ENCODE results near the gene GBX1.

The GBX1 gene

DNA sequence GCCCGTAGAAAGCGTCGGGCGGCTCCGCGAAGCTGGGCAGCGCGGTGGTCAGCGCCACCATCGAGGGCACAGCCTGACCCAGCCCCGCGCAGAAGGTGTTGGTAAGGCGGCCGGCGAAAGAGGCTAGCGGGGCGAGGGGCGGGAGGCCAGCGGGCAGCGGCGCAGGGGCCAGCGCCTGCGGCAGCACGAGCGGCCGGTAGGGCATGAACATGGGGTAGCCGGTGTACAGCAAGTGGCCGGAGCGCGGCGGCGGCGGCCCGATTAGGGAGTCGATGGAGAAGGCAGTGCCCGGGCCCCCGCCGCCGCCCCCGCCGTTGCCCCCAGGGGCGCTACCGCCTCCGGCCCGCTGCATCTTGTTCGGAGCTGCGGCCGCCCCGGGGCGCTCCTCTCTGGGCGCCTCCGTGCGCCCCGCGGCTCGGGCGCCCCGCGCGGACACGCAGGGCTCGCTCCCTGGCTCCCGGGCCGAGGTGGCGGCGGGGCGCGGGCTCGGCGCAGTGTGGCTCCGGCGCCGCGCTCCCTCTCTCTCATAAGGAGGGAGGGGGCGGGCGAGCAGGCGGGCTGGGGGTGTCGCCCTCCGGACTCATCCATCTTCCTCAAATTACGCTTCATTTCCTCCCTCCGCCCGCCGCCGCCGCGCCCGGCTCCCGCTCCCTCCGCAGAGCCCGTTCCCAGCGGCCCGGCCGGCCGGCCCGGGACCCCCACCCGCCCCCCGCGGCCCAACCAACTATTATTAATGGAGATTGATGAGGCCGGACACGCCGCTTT lies at the start of gene GBX1:
TSS of gene GBX1 (minus strand) at position 498 of the 765 bp plus-strand sequence. CDS start at position 352, 146 bp downstream.
- FAIRE-seq: no peak

DNA sequence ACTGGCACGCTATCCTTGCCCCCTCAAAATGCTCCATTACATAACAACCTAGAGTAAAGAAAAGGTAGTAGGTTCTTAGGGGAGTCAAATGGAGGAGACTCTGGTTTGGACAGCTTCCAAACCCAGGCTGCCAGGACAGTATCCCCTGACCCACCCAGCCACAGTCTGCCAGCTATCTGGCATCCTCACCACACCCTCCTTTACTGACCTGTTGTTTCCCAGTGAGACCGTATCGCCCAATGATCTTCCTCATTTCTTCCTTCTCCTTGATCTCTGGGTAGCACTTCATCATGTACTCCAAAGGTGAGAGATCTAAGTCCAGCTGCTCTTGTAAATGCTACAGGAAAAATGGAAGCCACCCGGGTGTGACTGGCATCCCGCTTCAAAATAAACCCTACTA lies 47.9 kb upstream of the GBX1 start:
- no peak for FAIRE-seq

DNA sequence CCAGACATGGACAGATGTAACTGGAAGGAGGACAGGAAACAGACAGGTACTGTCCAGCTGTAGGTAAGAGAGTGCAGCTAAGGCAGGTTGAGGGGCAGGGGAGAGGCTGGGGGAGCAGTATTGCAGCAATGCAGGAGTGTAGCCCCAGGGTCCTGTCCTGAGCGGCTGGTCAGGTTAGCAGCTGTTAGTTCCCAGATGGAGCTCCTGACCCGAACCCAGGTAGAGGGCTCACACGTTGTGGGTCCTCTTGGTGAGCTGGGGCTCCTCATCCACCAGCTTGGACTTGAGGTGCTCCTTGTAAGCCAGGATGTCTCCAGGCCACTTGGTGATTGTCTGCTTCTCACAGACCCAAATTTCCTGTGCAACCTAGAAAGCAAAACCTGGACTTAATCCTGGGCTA lies 46.3 kb upstream of the GBX1 start:
- no peak for FAIRE-seq

DNA sequence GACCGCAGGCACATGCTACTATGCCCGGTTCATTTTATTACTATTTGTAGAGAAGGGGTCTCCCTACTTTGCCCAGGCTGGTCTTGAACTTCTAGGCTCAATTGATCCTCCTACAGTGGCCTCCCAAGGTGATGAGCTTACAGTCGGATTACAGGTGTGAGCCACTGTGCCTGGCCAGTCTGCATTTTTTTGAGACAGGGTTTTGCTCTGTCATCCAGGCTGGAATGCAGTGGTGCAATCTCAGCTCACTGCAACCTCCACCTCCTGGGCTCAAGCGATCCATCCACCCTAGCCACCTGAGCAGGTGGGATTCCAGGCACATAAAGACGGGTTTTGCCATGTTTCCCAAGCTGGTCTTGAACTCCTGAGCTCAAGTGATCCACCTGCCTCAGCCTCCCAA lies 45.1 kb upstream of the GBX1 start:
- no peak for FAIRE-seq

DNA sequence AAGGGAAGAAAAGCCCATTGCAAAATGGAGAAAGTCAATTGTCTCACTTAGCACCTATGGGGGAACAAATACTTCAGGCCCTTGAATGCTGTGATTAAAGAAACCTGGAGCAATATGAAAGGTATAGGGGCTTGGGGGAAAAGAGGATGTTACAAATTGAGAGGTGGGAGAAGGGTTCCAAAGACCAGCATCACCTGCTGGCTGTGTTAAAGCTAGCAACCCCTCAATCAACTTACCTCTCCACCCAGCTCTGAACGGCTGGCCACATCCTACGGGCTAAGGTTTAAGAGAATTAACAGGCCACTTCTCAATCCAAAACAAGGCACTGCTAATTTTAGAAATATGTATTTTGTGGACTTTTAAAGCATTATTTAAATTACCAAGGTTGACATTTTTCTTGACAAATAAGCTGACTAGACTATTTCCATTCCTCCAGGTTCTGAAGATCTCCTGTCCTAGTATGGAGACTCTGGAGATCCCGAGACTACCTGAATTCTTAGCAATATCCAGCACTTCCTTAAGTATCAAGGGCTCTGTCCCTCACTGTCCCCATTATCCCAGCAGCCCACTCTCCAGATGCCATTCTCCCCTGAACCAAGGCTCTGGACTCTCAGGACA lies 43.8 kb upstream of the GBX1 start:
- no peak for FAIRE-seq

DNA sequence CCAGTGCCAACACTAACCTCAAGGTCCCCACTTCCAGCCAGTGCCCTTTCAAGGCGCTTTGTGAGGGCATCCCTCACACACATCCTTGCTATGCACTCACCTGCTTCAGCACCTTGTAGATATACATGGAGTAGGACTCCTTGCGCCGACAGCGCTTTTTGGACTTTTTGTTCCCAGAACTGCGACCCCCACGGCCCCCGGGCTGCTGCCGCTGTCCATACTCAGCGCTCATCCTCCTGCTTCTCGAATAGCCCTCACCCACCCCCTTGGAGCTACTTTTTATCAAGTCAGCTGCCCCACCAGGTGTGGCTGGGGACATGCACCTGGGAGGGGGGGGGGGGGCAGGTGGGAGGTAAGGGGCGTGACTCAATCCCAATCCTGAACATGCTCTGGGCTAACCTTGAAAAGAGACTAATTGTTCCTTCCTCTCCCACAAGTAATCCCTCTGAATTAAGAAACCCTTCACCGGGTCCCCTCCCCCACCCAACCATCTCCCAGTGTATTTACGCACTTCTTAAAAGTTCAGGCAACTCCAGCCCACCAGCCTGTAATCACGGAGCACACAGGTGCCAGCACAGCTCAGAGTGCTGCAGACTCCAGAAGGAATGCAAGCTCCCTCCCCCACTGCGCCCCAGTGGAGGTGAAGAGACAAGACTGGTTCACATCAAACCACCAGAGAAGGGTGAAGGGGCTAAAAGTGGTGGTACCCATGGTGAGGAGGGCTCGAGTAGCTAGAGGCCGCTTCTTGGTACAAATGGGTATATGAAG lies 42.8 kb upstream of the GBX1 start, which contains the start of gene H2BK1:
TSS of gene H2BK1 (minus strand) at position 402 of the 768 bp plus-strand sequence. CDS start at position 232, 170 bp downstream.
- FAIRE-seq: no peak

DNA sequence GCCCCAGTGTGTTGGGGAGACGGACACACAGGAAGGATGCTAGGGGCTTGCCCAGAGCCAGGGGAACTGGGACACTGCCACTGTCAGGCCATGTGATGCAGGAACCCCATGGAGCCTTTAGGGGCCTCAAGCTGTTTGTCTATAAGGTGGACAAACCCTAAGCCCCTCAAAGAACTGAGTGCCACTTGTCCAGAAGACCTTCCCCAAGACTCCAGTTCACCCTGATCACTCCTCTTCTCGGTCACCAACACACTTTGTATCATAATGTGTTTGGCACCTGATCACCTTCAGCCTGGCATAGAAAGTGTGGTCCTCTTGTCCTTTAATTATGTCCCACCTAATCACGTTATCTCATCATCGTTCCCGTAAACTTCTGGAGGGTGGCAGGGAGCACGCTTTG lies 42.1 kb upstream of the GBX1 start:
- no peak for FAIRE-seq

DNA sequence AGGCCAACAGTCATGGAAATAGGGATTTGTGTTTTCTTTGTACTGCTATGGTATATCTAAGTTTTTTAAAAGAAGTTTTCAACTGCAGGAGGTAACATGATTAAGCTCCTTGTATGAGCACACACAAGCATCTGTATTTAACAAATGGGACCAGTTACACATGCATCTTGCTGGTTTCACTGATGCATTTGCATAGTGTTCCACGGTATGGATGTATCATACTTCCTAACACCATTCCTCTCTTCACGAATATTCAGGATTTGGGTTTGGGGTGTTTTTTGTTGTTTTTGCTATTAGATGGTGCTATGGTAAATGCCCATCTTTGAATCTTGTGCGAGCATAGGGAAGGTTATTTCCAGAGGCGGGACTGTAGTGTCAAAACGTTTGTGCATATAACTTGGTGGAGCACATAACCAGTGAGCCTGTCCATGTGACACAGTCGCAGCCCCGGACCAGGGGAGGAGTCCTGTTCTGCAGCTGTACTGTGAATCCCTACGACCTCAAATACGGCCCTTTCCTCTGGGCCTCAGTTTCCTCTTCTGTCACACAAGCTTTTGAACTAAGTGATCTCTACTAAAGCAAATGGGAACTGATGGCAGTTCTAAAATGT lies 40.9 kb upstream of the GBX1 start:
- no peak for FAIRE-seq

DNA sequence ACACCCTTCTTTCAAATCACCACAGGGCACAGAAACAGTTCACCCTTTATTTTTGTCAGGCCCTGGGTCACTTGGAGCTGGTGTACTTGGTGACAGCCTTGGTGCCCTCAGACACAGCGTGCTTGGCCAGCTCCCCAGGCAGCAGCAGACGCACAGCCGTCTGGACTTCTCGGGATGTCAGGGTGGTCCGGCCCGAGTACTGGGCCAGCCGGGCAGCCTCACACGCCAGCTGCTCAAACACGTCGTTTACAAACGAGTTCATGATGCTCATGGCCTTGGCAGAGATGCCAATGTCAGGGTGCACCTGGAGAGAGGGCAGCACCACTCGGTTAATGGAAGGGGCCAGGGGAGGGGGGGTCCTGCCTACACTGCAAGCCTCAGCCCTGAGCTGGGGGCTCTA lies 40.3 kb upstream of the GBX1 start:
- no peak for FAIRE-seq

DNA sequence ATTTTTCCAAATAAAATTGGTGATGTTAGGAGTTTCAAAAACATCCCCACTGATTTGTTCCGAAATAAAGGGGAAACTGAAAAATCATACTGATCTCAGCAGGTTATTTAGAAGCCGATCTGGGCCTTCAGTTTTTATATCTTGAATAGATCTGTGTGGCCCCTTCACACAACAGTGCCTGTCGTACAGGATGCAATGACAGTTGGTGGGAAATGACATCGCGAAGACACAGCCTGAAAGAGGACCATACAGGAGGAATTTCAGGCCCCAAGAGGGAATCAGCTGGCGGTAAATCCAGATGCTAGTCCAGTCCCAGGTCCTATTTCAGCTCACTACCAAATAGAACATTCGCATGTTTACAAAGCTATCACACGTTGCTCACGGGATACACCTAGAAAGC lies 39.8 kb upstream of the GBX1 start:
- FAIRE-seq: no peak

DNA sequence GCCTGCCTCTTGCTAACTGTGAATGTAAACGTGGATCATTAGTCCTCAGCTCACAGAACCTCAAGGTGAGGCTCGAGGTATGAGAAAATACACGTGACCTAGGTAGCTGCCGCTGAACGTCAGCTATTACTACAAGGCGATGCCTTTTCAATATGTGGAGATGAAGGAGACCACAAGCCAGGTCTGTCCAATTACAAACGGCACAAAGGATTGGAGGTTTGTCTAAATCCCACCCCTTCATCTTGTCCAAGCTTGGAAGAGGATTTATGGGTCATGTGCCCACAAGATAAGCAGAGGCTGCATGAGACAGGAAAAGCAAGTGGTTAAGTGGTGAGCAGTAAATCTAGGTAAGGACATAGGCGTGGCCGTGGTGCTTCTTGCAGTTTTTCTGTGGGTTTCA lies 39.4 kb upstream of the GBX1 start:
- FAIRE-seq: no peak

DNA sequence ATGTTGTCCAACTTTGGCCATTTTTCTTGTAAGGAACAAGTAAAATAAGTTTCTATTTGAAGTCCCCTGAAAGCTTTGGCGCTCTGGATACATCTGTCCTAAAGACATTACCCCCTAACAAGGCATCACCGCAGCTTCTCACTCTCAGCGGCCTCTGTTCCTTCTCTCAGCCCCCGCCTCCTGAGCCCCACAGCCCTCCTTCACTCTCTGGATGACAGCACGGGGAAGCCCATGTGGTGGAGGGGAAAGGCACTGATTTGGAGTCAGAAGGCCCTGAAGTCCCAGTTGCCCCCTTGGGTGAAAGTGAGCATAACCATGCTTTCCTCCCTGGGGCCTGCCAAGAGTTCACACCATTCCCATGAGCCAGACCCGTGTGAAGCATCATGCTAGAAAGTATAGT lies 38.2 kb upstream of the GBX1 start:
- FAIRE-seq: no peak

DNA sequence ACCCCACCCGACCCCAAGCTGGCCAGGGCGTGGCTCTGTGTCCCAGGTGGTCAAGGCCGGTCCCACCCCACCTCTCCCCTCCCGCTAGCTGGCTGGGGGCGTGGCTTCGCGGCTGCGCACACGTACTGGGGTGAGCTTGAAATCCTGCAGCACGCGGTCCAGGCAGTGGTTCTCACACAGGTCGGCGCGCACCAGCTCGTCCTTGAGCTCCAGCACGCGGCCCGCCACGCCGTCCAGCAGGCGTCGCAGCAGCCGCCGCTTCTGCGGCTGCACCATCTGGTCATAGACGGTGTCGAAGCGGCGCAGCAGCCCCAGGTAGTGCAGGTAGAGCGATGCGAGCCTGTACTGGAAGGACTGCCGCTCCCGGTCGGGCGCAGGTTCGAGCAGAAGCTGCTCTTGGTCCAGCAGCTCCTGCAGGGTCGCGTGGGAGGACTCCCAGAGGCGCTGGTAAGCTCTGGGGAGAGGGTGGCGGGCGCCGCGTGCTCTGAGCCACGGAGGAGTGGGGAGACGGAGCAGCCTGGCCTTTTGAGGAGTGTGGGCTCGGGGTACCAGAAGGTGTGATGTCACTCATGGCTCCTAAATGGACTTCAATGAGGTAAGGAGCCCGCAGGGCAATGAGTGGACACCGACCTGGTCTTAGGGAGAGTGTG lies 37.0 kb upstream of the GBX1 start:
- no peak for FAIRE-seq

DNA sequence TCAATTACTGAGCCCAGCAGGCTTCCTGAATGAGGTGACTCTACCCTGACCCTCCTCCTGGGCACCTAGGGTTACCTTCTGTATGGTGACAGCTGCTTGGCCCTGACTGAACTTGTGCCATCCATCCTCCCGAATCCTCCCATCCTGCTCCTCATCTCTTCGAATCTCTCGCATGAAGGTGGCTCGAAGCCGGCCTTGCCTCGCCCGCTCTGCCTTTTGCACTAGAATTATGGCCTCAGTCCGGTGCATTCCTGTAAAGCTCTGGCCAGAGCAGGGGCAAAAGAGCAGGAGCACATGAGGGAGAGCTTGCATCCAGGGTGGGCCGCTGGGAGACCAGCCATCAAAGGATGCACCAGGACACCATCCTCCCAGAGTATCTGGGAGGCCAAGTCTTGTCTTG lies 35.3 kb upstream of the GBX1 start:
- no peak for FAIRE-seq

DNA sequence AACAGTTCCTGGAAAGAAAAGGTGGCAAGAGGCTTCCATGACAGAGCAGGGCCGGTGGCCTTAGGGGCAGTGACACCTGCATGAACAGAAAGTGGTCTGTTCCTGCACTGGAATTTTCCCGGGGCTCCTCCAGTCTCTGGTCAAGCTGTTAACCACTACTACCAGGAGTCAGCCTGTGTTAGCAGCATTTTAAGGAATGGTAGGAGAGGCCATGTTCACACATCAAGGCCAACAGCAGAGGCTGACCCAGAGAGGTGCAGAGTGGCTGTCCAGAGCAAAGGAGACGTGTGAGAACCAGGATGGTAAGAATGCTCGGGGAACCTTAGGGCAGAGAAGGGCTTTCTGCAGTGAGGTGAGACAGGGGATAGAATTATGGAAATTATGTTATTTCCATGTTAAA lies 34.3 kb upstream of the GBX1 start:
- no peak for FAIRE-seq

DNA sequence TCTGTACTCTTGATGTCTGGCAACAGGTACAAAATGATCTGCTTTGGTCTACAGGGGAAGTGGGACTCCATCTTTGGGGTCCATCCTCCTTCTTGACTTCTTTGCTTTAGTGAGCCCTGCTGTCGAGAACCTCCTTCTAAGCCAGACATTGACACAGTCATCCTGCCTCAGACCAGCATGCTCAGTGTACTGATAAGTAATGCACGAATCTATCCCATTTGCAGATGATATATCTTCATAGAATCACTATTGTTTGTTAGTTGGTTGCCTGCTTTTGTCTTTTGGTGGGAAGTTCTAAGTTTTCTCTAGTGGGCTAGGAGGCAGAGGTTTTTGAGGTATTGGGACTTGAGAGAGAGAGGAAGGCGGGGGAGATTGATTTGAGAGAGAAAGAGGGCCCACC lies 33.9 kb upstream of the GBX1 start:
- FAIRE-seq: no peak

DNA sequence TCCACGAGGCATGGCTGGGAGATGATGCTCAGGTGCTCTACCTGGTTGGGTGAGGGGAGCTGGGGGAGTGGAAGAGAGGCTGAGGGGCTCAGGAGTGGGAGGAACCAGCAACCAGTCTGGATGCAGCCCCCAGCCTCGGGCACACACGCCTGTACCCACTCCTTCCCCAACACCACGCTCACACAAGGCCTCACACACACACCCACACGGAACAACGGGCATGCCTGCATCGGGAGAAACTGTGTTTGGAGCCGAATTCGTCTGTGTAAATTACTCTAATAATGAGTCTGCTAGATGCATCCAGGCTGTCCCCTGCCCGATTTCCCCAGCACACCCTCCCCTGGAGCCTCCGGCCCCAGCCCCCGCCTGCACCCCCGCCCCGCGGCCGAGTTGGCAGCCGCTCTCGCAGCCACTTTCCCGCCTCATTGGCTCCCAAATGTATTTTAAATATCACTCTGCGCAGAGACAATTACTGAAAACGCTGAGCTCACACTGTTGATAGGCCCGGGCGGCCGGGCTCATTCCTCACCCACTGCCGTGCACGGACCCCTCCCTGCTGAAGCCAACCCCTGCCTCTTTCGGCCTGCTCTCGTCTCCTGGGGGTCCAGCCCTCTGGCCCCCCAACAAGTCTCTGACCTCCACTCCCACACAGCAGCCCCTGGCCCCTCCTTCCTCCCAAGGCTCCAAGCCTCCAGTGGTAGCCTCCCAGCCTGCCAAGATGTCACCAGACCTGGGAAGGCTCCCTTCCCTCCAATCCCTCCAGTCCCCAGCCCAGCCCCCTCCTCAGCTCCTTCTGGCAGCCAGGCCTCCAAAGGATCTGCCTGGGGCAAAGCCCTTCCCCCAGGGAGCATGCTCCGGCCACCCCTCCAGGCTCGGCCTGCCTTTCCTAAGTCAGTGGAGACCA lies 31.7 kb upstream of the GBX1 start:
- FAIRE-seq: no peak

DNA sequence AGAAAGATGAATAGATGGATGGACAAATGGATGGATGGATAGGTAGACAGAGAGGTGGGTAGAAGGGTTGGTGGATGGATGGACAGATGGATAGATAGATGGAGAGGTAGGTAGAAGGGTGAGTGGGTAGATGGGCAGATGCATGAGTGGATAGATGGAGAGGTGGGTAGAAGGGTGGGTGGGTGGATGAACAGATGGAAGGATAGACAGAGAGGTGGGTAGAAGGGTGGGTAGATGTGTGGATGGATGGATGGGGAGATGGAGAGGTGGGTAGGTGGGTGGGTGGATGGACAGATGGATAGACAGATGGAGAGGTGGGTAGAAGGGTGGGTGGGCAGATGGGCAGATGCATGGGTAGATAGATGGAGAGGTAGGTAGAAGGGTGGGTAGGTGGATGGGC lies 30.4 kb upstream of the GBX1 start:
- FAIRE-seq: no peak

DNA sequence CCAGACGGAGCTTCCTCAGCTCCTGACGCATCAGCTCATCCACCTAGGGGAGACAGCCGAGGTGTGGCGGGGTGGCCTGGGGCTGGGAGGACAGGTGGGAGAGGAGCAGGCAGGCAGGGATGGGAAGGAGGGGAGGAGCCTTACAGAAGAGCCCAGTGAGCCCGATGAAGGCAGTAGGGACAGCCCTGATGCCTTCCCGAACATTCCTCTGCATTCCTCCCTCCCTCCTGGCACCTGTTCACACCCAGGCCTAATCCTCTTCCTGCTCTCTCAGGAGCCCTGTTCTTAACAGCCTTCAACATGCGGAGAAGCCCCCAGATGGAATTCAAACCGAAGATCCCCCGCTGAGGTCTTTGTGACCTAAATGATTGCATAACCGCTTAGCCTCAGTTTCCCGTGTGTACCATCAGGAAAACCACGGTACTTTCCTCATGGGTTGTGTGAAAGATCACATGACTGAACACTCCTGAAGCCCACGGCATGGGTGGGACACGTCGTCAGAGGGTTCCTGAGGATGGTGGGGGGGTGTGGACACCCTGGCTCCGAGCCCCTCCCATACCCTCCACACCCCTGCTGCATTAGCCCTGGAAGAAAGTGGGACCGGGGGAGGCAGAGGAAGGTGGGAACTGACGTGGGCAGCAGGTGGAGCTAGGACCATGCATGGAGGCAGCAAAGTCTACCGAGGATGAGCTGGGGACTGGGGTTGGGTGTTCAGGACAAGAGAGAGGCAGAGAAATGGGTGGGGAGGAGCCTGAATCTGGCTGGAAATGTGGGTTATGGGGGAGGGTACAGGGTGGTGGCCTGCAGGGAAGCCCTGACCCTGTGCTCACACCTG lies 28.3 kb upstream of the GBX1 start:
- no peak for FAIRE-seq

DNA sequence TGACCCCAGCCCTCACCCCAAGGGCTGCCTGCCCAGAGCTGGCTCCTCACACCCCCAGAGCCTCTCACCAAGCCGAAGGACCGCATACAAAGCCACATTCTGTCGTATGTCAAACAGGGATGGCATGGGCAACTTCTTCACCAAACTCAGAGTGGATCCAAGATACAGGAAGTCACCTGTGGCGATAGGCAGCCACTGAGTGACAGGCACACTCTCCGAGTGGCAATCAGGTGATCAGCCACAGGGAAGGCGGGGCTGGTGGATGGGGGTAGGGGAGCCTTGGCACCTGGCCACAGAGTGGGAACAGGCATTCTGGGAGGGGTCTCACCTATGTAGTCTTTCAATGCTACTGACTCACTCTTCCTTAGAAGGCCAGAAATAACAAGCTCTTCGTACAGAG lies 26.7 kb upstream of the GBX1 start:
- no peak for FAIRE-seq
